Measurements from ENCODE around the gene MET. TPM values are rescaled to one million over a fixed set of nuclear protein-coding genes. Genes with fewer than 3 reads are reported as not detected.
"Not testable (repeated sequence)": the region's sequence is repeated elsewhere in the genome, so short reads cannot be mapped to it uniquely, and the experiment has no call there.

MET gene
- total RNA-seq, 1 donor from 2014 or later: 0.56 TPM

DNA sequence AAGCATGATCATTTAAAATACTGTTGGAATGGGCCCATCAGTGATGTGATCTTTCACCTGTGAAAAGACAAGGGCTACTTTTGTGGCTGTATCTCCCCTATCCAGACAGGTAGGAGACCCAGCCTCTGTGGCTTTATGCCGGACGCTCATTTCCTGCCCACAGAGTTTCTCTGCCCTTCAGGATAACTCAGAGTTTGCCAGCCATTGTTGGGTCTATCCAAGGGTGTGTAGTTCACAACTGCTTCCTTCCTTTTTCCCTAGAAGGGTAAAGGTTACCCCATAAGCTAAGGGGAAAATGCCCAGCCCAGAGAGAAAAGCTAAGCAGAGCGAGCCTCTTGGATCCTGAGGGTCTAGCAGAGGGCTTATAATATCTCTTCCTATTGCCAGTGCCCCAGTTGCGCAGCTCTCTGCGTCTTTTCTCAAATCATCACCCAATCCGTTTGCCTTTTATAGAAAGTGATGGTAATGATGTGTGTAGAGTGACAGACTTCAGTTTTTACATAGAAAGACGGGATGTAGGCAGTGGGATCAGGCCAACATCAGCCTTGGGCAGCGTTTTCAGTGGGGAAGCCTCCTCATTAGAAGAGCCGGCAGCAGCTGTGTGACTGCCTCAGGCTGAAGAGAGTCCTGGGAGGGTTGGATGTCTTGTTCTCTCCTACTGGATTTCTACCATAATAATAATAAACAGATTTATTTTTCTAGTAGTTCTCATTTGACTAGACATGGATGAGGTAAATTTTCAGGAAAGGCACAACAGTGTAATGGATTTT lies 80.5 kb downstream of the MET start:
- DNase-seq: peak; percentile 35
- no peak for TF ChIP-seq CTCF (IDR thresholded peaks at IDR 0.05; ENCODE audit: partially characterized antibody, unreplicated experiment)
- H3K27me3 Mint-ChIP-seq (ENCODE audit: unreplicated experiment): no peaks in the 10 kb centered on the region
- H3K36me3 Mint-ChIP-seq (ENCODE audit: unreplicated experiment): peaks cover 5% of the 10 kb centered on the region
- no peaks in the 10 kb centered on the region for H3K9me3 Mint-ChIP-seq (ENCODE audit: unreplicated experiment)
- H3K4me3 Mint-ChIP-seq (ENCODE audit: unreplicated experiment): no peak overlapping the region
- no peaks in the 10 kb centered on the region for H3K4me1 Mint-ChIP-seq (ENCODE audit: low read depth, unreplicated experiment)
- H3K27ac Mint-ChIP-seq (ENCODE audit: unreplicated experiment): no peak overlapping the region

GRCh38 chr7:116753130-116753529 lies 81.1 kb downstream of the MET start:
- no peaks in the 10 kb centered on the region for H3K9me3 Mint-ChIP-seq (ENCODE audit: unreplicated experiment)
- no peak for TF ChIP-seq CTCF (IDR thresholded peaks at IDR 0.05; ENCODE audit: partially characterized antibody, unreplicated experiment)
- no peak for DNase-seq
- H3K27me3 Mint-ChIP-seq (ENCODE audit: unreplicated experiment): no peaks in the 10 kb centered on the region
- H3K4me1 Mint-ChIP-seq (ENCODE audit: low read depth, unreplicated experiment): no peaks in the 10 kb centered on the region
- H3K4me3 Mint-ChIP-seq (ENCODE audit: unreplicated experiment): no peak overlapping the region
- H3K36me3 Mint-ChIP-seq (ENCODE audit: unreplicated experiment): peaks cover 4% of the 10 kb centered on the region
- H3K27ac Mint-ChIP-seq (ENCODE audit: unreplicated experiment): no peak overlapping the region

DNA sequence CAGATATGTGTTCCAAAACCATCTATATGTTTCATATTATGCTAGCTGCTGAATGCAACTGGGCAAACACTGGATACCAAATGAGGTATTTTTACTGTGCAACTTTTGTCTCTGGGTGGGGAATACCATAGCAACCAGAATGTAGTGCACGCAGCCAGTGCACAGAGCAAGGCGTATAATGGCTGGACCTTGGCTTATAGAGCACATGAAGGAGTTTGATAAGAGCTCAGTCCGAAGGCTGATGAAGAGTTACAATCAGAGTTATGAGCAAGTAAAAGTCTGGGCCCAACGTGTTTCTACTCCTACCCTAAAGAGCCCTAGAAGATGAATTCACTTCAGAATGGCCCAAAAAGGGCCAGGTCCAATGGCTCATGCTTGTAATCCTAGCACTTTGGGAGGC lies 82.2 kb downstream of the MET start:
- no peak overlapping the region for H3K4me3 Mint-ChIP-seq (ENCODE audit: unreplicated experiment)
- no peak for DNase-seq
- no peak overlapping the region for H3K27ac Mint-ChIP-seq (ENCODE audit: unreplicated experiment)
- no peaks in the 10 kb centered on the region for H3K27me3 Mint-ChIP-seq (ENCODE audit: unreplicated experiment)
- no peak for TF ChIP-seq CTCF (IDR thresholded peaks at IDR 0.05; ENCODE audit: partially characterized antibody, unreplicated experiment)
- no peaks in the 10 kb centered on the region for H3K36me3 Mint-ChIP-seq (ENCODE audit: unreplicated experiment)
- no peaks in the 10 kb centered on the region for H3K9me3 Mint-ChIP-seq (ENCODE audit: unreplicated experiment)
- no peaks in the 10 kb centered on the region for H3K4me1 Mint-ChIP-seq (ENCODE audit: low read depth, unreplicated experiment)

DNA sequence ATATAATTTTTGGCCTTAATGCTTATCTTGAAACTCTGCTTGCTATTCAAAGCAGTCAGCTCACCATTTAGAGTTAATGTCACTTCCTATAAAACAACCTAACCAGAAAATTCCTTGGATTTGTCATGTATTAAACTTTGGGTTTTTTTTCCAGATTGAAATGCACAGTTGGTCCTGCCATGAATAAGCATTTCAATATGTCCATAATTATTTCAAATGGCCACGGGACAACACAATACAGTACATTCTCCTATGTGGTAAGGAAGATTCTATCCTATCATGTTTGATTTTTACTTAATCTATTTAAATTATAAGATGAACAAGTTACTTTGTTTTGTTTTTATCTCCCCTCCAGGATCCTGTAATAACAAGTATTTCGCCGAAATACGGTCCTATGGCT lies 85.3 kb downstream of the MET start:
- H3K36me3 Mint-ChIP-seq (ENCODE audit: unreplicated experiment): no peaks in the 10 kb centered on the region
- no peak for DNase-seq
- H3K4me3 Mint-ChIP-seq (ENCODE audit: unreplicated experiment): no peak overlapping the region
- H3K27me3 Mint-ChIP-seq (ENCODE audit: unreplicated experiment): no peaks in the 10 kb centered on the region
- H3K27ac Mint-ChIP-seq (ENCODE audit: unreplicated experiment): no peak overlapping the region
- TF ChIP-seq CTCF (IDR thresholded peaks at IDR 0.05; ENCODE audit: partially characterized antibody, unreplicated experiment): no peak
- H3K4me1 Mint-ChIP-seq (ENCODE audit: low read depth, unreplicated experiment): no peaks in the 10 kb centered on the region
- no peaks in the 10 kb centered on the region for H3K9me3 Mint-ChIP-seq (ENCODE audit: unreplicated experiment)

- not testable (repeated sequence) for DNase-seq; H3K4me1 Mint-ChIP-seq (ENCODE audit: low read depth, unreplicated experiment); H3K27me3 Mint-ChIP-seq (ENCODE audit: unreplicated experiment); H3K4me3 Mint-ChIP-seq (ENCODE audit: unreplicated experiment); H3K9me3 Mint-ChIP-seq (ENCODE audit: unreplicated experiment); H3K27ac Mint-ChIP-seq (ENCODE audit: unreplicated experiment); H3K36me3 Mint-ChIP-seq (ENCODE audit: unreplicated experiment)
Observed at GRCh38 chr7:116759642-116760041, 87.6 kb downstream of the MET start.

Measured in glutamatergic neuron (in vitro differentiated cells).